ENCODE results near the gene SLC4A3. TPM values are rescaled to one million over a fixed set of nuclear protein-coding genes. Genes with fewer than 3 reads are reported as not detected.

The SLC4A3 gene
- total and polyA plus RNA-seq, 2 of the 13 experiments (the other 11 are each of a cell fraction or from before 2014, with no cell fraction given): 0.18 to 0.95 TPM

DNA sequence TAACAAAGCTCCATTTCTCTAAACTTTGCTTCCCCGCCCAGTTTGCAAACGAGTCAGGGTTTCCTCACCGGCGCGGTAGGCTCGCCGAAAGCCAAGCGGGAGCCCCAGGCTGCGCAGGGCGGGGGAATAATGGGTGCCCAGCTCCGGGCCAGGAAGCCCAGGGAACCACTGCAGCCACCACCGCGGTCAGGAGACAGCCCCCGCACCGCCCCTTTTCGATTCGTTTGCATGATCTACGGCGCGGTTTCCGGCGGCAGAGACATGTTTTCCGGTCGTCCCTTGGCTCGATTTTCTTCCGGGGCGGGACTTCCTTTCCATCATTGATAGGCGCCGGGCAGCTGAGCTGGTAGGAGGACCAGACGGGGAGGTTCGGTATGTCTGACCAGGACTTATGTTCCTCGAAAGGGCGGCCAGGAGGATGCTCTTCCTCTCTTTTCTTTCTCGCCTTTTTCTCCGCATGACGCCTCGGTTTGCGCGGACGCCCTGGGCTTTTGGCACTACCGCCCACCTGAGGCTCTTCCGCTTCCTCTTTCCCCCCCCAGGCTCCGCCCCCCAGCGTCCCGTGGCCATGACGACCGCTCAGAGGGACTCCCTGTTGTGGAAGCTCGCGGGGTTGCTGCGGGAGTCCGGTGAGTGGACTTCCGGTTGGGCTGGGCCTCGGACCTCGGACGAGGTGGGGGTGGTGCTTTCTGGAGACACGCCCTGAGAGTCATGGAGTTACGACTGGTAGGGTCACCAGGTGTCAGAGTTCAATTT is 29.7 kb upstream of the SLC4A3 start, which contains the start of gene STK11IP (continued):
- peak; percentile 98 for TF ChIP-seq NR2C2 (CRISPR knock-in tag; IDR thresholded peaks at IDR 0.05; ENCODE audit: borderline replicate concordance)
- no peak for TF ChIP-seq HOXA9 (CRISPR knock-in tag; IDR thresholded peaks at IDR 0.05; ENCODE audit: borderline replicate concordance)
- TF ChIP-seq ZNF30 (CRISPR knock-in tag; IDR thresholded peaks at IDR 0.05): no peak
- no peak; the same call in 1 of the 2 replicates for TF ChIP-seq HDAC6 (IDR thresholded peaks at IDR 0.05; ENCODE audit: low read depth, low read length)
- TF ChIP-seq CAMTA2 (CRISPR knock-in tag; IDR thresholded peaks at IDR 0.05; ENCODE audit: borderline replicate concordance): peak; percentile 78; the same call in 1 of the 2 replicates
- TF ChIP-seq, protein P1, sequence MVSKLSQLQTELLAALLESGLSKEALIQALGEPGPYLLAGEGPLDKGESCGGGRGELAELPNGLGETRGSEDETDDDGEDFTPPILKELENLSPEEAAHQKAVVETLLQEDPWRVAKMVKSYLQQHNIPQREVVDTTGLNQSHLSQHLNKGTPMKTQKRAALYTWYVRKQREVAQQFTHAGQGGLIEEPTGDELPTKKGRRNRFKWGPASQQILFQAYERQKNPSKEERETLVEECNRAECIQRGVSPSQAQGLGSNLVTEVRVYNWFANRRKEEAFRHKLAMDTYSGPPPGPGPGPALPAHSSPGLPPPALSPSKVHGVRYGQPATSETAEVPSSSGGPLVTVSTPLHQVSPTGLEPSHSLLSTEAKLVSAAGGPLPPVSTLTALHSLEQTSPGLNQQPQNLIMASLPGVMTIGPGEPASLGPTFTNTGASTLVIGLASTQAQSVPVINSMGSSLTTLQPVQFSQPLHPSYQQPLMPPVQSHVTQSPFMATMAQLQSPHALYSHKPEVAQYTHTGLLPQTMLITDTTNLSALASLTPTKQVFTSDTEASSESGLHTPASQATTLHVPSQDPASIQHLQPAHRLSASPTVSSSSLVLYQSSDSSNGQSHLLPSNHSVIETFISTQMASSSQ (IDR thresholded peaks at IDR 0.05; ENCODE audit: low read depth): no peak
- TF ChIP-seq, protein P1 (CRISPR knock-in tag; IDR thresholded peaks at IDR 0.05; ENCODE audit: borderline replicate concordance): peak; percentile 69; the same call in 1 of the 2 replicates
- TF ChIP-seq MIER2 (CRISPR knock-in tag; IDR thresholded peaks at IDR 0.05): 0 out of 2 replicates have a peak, but pooled peaks have one; percentile 39
- TF ChIP-seq RARG (CRISPR knock-in tag; IDR thresholded peaks at IDR 0.05; ENCODE audit: low read depth): peak; percentile 47; the same call in 1 of the 2 replicates
- no peak for TF ChIP-seq ZFAT (CRISPR knock-in tag; conservative IDR thresholded peaks at IDR 0.05)
- TF ChIP-seq ZFP36L1 (CRISPR knock-in tag; IDR thresholded peaks at IDR 0.05): peak; percentile 73; the same call in 1 of the 2 replicates
- TF ChIP-seq ZNF326 (CRISPR knock-in tag; IDR thresholded peaks at IDR 0.05; ENCODE audit: borderline replicate concordance): no peak
- no peak for TF ChIP-seq CCAR2 (optimal IDR thresholded peaks at IDR 0.05; ENCODE audit: low read depth, low read length)
- TF ChIP-seq ZNF550 (CRISPR knock-in tag; IDR thresholded peaks at IDR 0.05; ENCODE audit: borderline replicate concordance): no peak
- no peak for TF ChIP-seq KDM1A (CRISPR knock-in tag; IDR thresholded peaks at IDR 0.05)
- TF ChIP-seq, protein P2, sequence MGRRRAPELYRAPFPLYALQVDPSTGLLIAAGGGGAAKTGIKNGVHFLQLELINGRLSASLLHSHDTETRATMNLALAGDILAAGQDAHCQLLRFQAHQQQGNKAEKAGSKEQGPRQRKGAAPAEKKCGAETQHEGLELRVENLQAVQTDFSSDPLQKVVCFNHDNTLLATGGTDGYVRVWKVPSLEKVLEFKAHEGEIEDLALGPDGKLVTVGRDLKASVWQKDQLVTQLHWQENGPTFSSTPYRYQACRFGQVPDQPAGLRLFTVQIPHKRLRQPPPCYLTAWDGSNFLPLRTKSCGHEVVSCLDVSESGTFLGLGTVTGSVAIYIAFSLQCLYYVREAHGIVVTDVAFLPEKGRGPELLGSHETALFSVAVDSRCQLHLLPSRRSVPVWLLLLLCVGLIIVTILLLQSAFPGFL (CRISPR knock-in tag; IDR thresholded peaks at IDR 0.05): 0 out of 2 replicates have a peak, but pooled peaks have one; percentile 17
- no peak for TF ChIP-seq MTA3 (CRISPR knock-in tag; IDR thresholded peaks at IDR 0.05)
- no peak for TF ChIP-seq HMGA1 (CRISPR knock-in tag; conservative IDR thresholded peaks at IDR 0.05)
- TF ChIP-seq, protein P3, sequence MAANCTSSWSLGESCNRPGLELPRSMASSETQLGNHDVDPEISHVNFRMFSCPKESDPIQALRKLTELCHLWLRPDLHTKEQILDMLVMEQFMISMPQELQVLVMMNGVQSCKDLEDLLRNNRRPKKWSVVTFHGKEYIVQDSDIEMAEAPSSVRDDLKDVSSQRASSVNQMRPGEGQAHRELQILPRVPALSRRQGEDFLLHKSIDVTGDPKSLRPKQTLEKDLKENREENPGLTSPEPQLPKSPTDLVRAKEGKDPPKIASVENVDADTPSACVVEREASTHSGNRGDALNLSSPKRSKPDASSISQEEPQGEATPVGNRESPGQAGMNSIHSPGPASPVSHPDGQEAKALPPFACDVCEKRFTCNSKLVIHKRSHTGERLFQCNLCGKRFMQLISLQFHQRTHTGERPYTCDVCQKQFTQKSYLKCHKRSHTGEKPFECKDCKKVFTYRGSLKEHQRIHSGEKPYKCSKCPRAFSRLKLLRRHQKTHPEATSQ (CRISPR knock-in tag; IDR thresholded peaks at IDR 0.05; ENCODE audit: borderline replicate concordance): no peak; the same call in 1 of the 2 replicates
- peak; percentile 29; the same call in 1 of the 2 replicates for TF ChIP-seq ZFP1 (CRISPR knock-in tag; IDR thresholded peaks at IDR 0.05)
- TF ChIP-seq SP2 (CRISPR knock-in tag; IDR thresholded peaks at IDR 0.05): peak; percentile 91
- peak; percentile 83; the same call in 1 of the 2 replicates for TF ChIP-seq MEF2D (CRISPR knock-in tag; IDR thresholded peaks at IDR 0.05)
- TF ChIP-seq ARNT2 (CRISPR knock-in tag; IDR thresholded peaks at IDR 0.05; ENCODE audit: low read depth): peak; percentile 71
- no peak for TF ChIP-seq ATF7 (IDR thresholded peaks at IDR 0.05)
- TF ChIP-seq ATF7 (CRISPR knock-in tag; IDR thresholded peaks at IDR 0.05): 0 out of 2 replicates have a peak, but pooled peaks have one; percentile 55
